ENCODE measurements around the gene MXRA8.

Gene MXRA8

GRCh38 chr1:1365875-1366698 lies 7.7 kb upstream of the MXRA8 start:
- no peak for DNase-seq

DNA sequence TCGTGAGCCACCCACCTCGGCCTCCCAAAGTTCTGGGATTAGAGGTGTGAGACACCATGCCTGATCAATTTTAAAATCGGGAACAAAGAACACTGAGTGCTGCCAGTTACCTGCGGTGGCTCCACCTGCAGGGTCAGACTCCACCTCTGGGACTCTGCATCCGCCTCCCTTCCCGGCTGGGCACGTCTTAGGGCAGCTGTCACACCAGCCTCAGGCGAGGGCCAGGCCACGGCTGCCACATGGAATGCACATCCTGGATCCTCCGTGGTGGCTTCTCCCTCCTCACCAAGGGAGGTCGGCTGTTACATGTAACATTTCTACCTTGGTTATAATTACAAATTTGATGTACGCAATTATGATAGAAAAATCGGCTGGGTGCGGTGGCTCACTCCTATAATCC lies 5.9 kb upstream of the MXRA8 start:
- no peak for DNase-seq

DNA sequence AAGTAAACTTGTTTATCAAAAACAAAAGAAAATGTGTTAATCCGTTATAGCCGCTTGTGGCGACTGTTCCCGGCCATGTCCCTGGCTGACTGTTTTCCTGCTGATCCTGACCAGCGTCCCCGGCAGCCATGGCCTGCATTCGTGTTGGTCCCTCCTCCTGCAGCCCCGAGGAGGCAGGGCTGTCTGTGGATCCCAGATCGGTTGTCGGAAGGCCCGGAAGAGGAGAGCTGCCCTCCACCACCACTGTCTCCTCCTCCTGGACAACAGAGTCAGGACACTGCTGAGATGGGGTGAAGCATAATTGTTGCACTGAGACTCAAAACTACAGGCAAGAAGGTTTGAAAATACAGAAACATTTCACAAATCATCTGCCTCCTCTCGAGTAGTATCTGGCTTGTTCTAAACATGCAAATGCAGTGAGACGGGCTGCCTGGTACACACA lies 3.6 kb upstream of the MXRA8 start:
- no peak for DNase-seq

GRCh38 chr1:1361233-1361981 lies 3.1 kb upstream of the MXRA8 start:
- no peak for DNase-seq

DNA sequence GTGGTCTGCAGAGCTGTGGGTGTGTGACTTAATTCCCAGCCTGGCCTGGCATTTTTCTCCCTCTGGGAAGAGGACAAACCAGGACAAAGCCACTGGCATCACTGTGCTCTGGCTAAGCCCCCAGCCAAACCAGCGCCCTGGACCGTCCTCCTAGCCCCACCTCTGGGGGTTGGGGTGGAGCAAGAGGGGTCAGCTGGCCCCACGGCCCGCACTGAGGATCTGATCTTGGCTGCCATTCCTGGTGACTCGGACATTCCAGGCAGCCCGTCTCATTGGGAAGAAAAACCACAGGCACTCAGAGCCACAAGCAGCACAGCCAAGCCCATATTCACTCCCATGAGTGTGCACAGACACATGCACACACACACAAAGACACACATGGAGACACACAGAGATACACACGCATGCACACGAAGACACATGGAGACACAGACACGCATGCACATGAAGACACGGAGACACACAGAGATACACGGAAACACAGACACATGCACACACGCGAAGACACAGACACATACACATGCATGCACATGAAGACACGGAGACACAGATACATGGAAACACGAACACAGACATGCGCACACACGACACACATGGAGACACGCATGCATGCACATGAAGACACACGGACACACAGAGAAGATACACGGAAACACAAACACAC lies 2.3 kb upstream of the MXRA8 start:
- no peak for DNase-seq

DNA sequence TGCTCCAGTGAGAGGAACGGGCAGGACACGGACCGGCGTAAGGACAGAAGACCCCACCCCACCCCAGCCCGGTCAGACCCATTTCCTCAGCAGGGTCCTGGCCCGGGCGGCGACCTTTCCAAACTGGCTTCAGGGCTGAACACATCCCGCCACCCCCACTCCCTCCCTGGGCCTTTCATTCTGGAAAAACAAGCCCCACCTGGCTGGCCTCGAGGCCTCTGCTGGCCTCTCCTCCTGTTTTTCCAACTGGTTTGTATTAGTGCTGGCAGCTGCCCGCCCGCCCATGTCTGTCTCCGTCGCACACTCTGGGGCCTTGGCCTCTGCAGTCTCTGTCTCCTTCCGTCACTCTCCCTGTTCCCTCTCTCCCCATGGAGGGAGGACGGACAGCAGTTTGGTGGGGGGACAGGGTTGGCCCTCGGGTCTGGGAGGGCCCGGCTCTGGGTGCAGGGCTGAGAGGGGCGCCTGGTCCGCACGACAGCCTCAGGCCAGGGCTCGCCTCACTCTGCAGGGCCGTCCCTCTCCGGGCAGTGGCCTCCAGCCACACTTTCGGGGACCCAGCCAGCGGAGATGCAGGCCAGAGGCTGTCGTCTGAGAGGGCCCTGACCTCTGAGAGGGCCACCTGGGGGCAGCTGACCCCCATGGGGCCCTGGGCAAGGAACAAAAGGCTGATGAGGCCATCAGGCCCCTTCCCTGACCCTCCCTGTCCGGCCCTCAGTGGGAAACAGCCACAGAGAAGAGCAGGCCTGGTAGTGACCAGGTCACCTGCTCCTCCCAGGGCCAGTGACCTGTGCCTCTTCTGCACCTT lies 1.5 kb upstream of the MXRA8 start:
- no peak for DNase-seq

DNA sequence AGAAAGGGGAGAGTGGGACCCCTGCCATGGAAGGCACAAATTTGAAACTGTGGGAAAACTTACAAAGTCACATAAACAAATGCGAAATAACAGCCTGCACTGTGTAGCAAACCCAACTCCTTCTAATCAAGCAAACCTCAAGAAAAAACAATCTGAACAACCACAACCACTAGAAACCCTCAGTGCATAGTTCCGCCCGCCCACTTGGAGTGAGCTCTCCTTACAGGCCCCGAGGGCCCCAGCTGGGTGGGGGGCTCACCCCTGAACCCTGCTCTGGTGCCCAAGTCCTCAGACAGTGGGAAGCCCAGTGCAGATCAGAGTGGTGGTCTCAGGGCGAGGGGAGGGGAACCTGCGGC lies 931 bp upstream of the MXRA8 start:
- DNase-seq, result no peak

DNA sequence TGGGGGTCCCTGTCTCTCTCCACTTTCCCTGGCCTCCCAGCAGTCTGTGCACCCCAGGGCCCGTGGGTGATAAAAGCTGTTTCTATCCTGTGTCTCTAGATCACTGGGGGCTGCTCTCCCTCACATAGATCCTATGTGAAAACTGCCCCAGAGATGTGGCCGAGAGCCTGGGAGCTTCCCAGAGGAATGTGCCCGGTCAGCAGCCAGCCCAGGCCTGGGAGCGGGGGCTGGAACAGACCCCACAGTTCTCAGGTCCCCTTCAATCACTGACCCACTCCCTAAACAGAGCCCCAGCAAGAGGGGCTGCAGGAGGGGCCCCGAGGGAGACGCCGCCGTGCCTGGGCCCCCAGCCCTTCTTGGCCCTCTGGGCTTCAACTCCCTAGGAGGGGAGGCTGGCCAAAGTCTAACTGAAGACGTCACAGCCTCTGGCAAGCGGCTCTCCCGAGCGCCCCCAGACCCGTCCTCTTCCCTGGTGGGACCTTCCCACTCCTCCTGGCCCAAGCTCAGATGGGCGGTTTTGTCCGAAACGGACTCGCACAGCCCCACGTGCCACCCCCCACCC lies 403 bp downstream of the MXRA8 start:
- no peak for DNase-seq

DNA sequence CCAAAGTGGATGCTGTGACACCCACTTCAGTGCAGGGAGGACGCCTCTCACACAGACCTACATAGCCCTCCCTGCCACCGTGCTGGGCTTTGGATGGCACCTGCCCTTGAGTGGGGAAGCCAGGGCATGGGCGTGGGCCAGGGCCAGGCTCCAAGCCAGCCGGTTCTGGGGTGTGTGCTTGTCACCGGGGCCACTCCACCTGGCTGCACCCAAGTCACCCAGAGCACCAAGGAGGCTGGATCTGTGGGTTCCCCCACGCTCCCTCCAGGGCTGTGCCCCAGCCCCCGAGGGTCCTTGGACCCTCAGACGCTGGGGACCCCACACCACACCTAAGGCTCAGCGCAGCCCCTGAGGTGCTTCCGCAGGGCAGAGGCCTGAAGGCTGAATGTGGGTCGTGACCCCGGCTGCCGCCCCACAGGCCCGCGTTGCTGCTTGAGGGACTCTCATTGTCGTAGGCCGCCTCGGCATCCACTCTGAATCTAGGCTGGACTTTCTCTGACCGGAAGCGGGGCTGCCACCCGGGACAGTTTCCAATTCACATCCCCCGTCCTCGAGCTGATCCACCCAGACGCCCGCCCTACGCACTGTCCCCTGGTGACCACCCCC lies 1.5 kb downstream of the MXRA8 start:
- DNase-seq, result no peak

GRCh38 chr1:1356166-1356795 lies 2.1 kb downstream of the MXRA8 start:
- no peak for DNase-seq

DNA sequence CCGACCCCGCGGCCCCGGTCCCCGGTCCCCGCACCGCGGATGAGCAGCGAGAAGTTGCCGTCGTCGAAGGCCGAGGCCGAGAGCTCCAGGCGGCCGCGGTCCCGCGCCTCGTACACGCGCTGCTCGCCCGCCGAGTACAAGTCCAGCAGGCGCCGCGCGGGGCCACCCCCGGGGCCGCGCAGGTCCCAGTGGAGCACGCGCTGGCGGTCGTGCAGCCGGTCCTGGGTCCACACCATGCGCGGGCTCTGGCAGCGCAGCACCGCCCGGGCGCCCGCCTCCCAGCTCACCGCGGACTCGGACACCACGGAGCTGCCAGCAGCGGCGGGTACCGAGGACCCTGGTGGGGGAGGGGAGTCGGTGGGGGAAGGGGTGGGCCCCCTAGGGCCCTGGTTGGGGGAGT lies 2.9 kb downstream of the MXRA8 start:
- DNase-seq, result no peak

DNA sequence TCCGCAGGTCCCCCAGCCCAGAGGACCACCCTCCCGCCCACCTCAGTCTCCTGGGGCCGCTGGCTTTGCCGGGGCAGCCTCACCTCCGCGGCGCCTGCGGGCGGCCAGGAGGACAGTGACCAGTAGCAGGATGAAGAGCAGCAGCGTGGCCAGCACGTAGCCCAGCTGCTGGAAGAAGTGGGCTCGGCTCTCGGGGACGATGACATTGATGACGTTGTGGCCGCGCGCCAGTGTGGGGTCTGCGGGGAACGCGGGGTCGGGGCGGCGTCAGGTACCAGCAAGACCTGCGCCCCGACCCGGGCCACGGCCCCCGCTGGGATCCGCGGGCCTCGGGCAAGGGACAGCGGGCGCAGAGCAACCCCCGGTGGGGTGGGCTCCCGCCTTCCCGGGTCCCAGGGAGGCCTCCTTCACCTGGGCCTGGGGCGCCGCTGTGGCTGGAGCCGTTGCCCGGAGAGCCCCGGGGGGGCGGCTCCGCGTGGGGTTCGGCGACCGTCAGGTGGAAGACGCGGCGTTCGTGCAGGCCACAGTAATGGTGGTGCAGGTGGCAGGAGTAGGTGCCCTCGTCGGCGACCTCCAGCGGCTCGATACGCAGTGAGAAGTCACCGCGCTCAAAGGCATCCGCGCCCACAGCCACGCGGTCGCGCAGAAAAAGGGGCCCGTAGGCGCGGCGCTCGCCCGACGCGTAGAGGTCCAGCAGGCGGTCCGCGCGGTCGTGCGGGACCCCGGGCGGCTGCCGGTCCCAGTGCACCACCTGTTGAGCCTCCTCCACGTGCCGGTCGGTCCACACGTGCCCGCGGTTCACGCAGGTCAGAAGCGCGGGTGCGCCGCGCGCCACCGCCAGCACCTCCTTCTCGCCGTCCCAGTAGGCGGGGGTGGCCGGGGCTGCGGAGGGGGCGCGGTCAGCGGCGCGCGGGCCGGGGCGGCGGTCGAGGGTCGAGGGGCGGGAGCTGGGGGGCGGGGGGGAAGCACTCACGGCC lies 3.8 kb downstream of the MXRA8 start:
- no peak for DNase-seq

DNA sequence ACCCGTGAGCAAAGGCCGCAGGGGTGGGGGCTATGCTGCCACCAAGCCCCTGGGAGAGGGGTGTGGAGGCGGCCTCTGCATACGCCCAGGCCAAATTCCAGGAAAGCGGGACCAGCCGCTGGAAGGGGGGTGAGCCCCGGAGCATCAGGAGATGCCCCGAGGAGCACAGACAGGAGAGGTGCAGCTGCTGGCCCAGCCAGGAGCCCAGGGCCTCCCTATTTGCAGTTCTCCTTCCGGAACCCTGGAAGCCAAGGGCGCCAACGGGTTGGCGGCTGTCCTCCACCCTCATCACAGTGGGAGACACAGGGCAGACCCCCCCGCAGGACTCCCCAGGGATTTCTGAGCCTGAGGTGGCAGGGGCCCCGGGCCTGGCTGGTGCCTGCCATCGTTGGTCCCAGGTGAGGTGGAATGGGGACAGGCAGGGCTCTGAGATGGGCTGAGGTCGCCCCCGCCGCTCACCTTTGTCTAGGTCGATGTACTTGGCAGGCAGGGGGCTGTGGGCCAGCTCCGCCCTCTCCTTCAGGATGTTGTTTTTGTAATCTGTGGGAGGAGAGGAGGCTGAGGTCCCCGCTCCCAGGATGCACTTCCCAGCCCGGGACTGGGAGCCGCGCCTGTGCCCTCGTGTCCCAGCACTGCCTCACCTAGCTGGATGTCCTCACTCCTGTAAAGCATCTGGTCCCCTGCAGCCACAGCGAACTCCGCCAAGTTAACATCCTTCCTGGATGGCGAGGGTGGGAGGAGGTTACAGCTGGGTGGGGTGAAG lies 4.8 kb downstream of the MXRA8 start:
- no peak for DNase-seq

GRCh38 chr1:1352786-1353388 lies 5.5 kb downstream of the MXRA8 start:
- DNase-seq, result no peak

DNA sequence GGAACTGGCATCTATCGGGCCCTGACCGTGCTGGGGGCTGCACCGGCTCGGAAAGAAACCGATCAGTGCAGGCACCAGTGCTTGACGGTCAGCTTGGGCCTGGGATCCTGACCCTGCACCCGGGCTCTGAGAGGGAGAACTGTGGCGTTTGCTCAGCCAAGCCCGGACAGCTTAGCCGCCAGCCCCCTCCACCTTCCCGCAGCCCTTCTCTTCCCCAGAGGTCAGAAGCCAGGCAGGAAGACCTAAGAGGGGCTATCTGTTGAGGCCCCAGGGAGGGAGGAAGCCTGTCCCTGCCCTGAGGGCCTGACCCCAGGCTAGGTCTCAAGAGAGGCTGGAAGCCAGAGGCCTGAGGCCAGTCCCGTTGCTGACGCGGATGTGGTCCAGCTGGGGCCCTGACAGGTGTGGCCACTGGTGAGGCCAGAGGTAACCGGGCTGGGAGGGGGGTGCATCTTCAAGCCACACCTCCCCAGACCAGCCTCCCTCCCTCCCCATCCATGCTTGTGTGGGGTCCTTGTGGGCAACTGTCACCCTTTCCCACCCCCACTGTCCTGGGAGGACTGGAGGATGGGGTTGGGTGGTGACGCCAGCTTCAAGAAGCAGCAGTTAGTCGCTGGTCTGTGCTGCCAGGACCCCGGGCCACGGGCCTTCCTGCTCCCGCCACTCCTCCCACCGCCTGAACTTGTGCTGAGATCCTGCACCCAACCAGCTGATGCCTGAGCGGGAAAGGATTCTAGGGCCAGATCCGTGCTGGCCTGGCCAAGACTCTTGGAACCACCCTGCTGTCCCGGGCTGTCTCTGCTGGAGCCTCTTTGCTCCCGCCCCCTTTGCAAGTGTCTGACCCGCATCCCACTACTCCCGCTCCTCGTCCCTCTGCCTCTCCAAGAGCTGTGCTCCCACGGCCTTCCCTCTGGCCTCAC lies 6.6 kb downstream of the MXRA8 start:
- DNase-seq, result no peak

DNA sequence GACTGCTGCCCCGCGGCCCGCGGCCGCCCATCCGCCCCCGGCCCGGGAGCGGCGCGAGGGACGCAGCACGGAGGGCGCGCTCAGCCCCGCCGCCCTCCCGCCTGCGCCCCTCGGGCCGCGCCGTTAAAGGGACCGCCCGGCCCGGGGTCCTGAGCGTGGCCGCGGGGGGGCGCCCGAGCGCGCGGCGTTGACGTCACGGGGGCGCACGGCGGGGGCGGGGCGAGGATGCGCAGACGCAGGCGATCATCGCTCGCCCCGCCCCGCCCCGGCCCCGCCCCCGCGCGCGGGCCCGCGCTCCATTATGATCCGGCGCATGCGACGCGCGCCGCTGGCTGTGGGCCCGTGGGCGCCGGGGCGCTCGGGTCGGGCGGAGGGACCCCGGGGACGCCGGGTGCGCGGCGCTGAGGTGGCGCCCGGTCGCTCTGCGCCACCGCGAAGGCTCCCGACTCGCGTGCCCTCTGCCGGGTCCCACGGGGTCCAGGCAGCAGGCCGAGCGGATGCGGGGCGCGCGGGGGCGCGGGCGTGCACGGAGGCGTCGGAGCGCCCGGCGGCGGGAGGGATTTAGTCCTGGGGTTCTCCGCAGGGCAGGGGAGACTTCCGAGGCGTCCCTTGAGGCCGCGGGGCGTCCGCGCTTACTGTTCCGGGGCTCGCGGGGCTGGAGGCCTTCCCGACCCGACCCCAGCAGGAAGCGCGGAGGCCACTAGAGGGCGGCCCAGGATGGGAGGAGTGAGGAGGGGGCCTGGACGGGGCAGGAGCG lies 8.9 kb downstream of the MXRA8 start, which contains the start of gene DVL1:
DVL1 (minus strand) TSS at position 163 of the 757 bp plus-strand sequence. CDS start 353 bp downstream, outside the sequence.
- DNase-seq, result peak; percentile 1

Measured in NCI-H748 treated with DMSO at 0.1 percent for 48 hours (cell line).